Parathyroid adenoma (tissue), 2 donors: ENCODE measurements around the gene SCARF2.
"Not testable (repeated sequence)": the region's sequence is repeated elsewhere in the genome, so short reads cannot be mapped to it uniquely, and the experiment has no call there.

Source experiments
- H2AFZ ChIP-seq: fragments of 300-600 bp; sonication (generic); one replicate; pipeline ENCODE4 v1.7.0; 2017; ENCODE audit warnings: antibody characterized with exemption, mild to moderate bottlenecking
- H3K27ac ChIP-seq: fragments of 300-600 bp; sonication (generic); one replicate; pipeline ENCODE4 v1.7.0; 2017
- H3K27me3 ChIP-seq: fragments of 300-600 bp; sonication (generic); one replicate; pipeline ENCODE4 v1.7.0; 2017; ENCODE audit warnings: low read length; ENCODE audit not compliant: control insufficient read depth, insufficient read depth
- H3K36me3 ChIP-seq: fragments of 300-600 bp; sonication (generic); one replicate; pipeline ENCODE4 v1.7.0; 2017; ENCODE audit warnings: low read length; ENCODE audit not compliant: control insufficient read depth, insufficient read depth
- H3K4me1 ChIP-seq: fragments of 300-600 bp; sonication (generic); one replicate; pipeline ENCODE4 v1.7.0; 2017; ENCODE audit warnings: control low read depth
- H3K4me2 ChIP-seq: fragments of 300-600 bp; sonication (generic); one replicate; pipeline ENCODE4 v1.7.0; 2017; ENCODE audit warnings: low read length
- H3K4me3 ChIP-seq: fragments of 300-600 bp; sonication (generic); one replicate; pipeline ENCODE4 v1.7.0; 2017; ENCODE audit warnings: low read depth, low read length
- H3K79me2 ChIP-seq: fragments of 300-600 bp; sonication (generic); one replicate; pipeline ENCODE4 v1.7.0; 2017; ENCODE audit warnings: control low read depth
- H3K9ac ChIP-seq: fragments of 300-600 bp; sonication (generic); one replicate; pipeline ENCODE4 v1.7.0; 2017; ENCODE audit warnings: mild to moderate bottlenecking
- H3K9me3 ChIP-seq: fragments of 300-600 bp; sonication (generic); one replicate; pipeline ENCODE4 v1.7.0; 2017; ENCODE audit warnings: low read length; ENCODE audit not compliant: control insufficient read depth
- CTCF ChIP-seq: fragments of 300-600 bp; sonication (generic); IDR thresholded peaks from one replicate; pipeline ENCODE4 v1.7.0; 2017; ENCODE audit warnings: antibody characterized with exemption, mild to moderate bottlenecking
- donor health status: primary hyperparathyroidism.

The SCARF2 gene

GRCh38 chr22:20418211-20418788 is 19.3 kb downstream of the SCARF2 start:
- no peaks in the 10 kb centered on the region for H3K9me3 ChIP-seq
- peak overlapping the region; percentile 56 for H3K4me2 ChIP-seq
- H3K27ac ChIP-seq, result no peak overlapping the region
- H3K4me1 ChIP-seq, result no peaks in the 10 kb centered on the region
- no peaks in the 10 kb centered on the region for H3K36me3 ChIP-seq
- TF ChIP-seq CTCF, result peak; percentile 80
- H3K9ac ChIP-seq, result no peak overlapping the region
- H3K4me3 ChIP-seq, result no peak overlapping the region
- peak overlapping the region; percentile 70 for H2AFZ ChIP-seq
- H3K79me2 ChIP-seq, result no peaks in the 10 kb centered on the region
- no peaks in the 10 kb centered on the region for H3K27me3 ChIP-seq

- not testable (repeated sequence) for H3K27ac ChIP-seq, H3K9me3 ChIP-seq, H3K27me3 ChIP-seq, H3K79me2 ChIP-seq, H3K4me1 ChIP-seq, H3K4me2 ChIP-seq, H3K36me3 ChIP-seq, H3K4me3 ChIP-seq, H2AFZ ChIP-seq, H3K9ac ChIP-seq
Observed at GRCh38 chr22:20415699-20416098, 21.9 kb downstream of the SCARF2 start.

- H3K36me3 ChIP-seq, H3K4me2 ChIP-seq, H3K27ac ChIP-seq: not testable (repeated sequence)
Observed at GRCh38 chr22:20415241-20415640, 22.4 kb downstream of the SCARF2 start.

GRCh38 chr22:20414450-20414849 is 23.2 kb downstream of the SCARF2 start:
- Histone ChIP-seq H3K9ac (no peak overlapping the region), H3K9me3 (no peaks in the 10 kb centered on the region), H3K36me3 (no peaks in the 10 kb centered on the region), H3K4me3 (no peak overlapping the region), H3K79me2 (no peaks in the 10 kb centered on the region), H2AFZ (no peak overlapping the region), H3K4me2 (no peak overlapping the region), H3K4me1 (no peaks in the 10 kb centered on the region), H3K27me3 (no peaks in the 10 kb centered on the region), H3K27ac (no peak overlapping the region)
- no peak for TF ChIP-seq CTCF

More at GRCh38 chr22:20415241-20415640, 22.4 kb downstream of the SCARF2 start:
- not testable (repeated sequence) for H3K27me3 ChIP-seq, H2AFZ ChIP-seq, H3K79me2 ChIP-seq, H3K9ac ChIP-seq, H3K9me3 ChIP-seq, H3K4me1 ChIP-seq, H3K4me3 ChIP-seq

- Histone ChIP-seq H3K4me2 (no peak overlapping the region), H3K9ac (no peak overlapping the region), H3K4me3 (no peak overlapping the region), H3K4me1 (no peaks in the 10 kb centered on the region), H2AFZ (no peak overlapping the region), H3K79me2 (no peaks in the 10 kb centered on the region), H3K36me3 (no peaks in the 10 kb centered on the region), H3K27ac (no peak overlapping the region), H3K9me3 (no peaks in the 10 kb centered on the region), H3K27me3 (no peaks in the 10 kb centered on the region)
- TF ChIP-seq CTCF, result no peak
Observed at GRCh38 chr22:20414059-20414440, 23.6 kb downstream of the SCARF2 start.
